HG02678 (cell line): ENCODE results near the gene KCNK3.
"Not testable (repeated sequence)": the region's sequence is repeated elsewhere in the genome, so short reads cannot be mapped to it uniquely, and the experiment has no call there.

Source experiments
- ATAC-seq: cut with Tn5 transposase; IDR thresholded peaks from one replicate; pipeline ENCODE4 v1.9.1; 2021; ENCODE audit warnings: mild to moderate bottlenecking, moderate library complexity; ENCODE audit not compliant: unreplicated experiment

Gene KCNK3

DNA sequence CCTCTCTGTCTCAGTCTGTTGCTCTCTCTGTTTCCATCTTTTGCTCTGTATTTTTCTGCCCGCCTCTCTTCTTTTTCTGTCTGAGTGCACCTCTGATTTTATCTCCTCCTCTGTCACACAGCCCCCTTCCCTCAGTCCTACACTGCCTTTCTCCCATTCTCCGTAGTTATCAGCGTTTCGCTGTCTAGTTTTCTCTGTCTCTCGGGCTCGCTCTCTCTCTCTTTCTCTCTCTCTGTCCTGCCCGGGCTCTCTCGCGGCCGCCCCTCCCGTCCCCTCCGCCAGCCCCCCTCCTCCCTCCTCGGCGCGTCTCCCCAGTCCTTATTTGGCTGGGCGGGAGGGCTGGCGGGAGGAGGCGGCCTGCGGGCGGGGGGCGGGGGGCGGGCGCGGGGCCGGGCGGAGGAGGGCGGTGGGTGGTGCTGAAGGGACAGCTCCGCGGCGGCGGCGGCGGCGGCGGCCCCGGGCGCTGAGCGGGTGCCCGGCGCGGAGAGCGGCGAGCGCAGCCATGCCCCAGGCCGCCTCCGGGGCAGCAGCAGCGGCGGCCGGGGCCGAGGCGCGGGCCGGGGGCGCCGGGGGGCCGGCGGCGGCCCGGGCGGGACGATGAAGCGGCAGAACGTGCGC is at the start of gene KCNK3:
Gene KCNK3 (plus strand): TSS at position 444 of the 618 bp plus-strand sequence. CDS start 154 bp downstream, at position 598.
- no peak for ATAC-seq

DNA sequence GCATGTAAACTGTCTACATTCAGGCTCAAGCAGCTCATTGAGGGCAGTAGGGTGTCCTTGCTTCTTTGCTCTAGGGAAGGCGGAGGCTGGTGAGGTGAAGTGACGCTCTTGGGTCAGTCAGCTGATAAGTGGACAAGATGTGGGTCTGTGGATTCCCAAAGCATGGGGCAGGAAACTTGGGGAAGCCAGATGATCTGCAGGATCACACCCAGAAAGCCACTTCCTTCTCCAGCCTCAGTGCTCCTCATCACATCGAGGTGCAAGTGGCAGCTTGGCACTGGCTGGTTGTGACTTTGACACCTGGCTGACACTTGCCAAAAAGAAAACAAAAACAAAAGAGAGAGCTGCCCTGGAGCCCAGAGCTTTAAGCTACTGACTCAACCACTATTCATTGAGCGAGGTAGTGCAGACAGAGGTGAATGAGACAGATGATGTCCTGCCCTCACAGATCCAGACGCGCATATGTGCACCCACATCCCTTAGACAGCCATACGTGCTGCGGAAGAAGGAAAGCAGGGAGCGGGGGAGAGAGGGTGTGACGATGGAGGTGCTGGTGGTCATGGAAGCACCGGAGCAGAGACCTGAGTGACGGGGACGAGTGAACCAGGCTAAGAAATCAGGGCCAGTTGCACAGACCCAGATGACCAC is 48.2 kb upstream of the KCNK3 start:
- no peak for ATAC-seq

DNA sequence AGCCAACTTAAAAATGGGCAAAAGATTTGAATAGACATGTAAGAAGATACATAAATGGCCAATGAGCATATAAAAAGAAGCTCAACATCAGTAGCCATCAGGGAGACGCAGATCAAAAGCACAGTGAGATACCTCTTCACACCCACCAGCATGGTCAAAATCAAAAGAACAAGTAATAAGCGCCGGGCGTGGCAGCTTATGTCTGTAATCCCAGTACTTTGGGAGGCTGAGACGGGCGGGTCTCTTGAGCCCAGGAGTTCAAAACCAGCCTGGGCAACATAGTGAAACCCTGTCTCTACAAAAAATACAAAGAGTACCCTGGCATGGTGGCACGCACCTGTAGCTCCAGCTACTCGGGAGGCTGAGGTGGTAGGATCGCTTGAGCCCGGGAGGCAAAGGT is 46.8 kb upstream of the KCNK3 start:
- no peak for ATAC-seq

DNA sequence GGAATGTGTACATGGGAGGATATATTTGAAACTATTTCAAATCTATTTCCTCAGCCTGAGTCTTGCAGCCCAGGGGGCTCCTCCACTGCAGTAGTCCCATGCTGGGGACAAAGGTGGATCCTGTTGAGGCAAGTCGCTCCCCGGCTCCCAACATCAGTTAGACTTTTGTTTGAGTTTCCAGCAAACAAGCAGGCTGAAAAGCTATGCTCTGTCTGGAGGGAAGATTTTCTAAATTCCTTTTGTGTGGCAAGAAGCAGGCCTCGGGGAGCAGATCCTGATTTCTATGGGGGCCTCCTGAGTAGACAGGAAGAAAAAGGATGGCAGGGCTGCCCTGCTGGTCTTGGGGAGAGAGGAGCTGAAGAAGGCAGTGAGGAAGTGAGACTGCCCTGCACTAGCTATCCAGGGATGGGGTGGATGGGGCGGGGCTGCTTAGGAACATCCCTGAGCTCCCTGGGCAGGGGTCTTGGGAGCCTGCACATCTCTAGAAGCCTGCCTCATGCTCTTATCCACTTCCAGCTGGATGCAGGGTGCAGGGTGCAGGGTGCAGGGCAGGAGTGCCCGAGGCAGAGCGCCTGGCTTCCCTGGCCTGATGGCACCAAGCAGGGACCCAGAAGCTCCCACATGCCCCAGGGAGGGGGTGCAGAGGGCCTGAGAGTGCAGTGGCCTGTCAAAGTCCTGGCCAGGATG is 45.4 kb upstream of the KCNK3 start:
- no peak for ATAC-seq

DNA sequence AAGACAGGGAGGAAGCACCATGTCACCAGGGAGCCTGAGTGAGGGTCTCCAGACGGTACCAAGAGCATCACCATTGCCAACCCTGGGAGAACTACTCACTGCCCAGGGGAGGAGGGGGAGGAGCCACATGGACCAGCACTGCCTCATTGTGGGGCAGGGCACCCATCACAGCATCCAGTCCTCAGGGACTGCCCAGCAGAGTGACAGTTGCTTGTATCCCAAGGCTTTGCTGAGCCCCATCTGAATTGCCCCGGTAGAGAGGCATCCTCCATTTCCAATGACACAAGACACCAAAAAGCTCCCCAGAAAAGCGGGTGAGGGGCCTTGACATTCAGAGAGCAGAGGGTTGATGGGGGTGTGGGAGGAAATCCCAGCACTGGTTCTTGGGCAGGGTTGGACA is 44.5 kb upstream of the KCNK3 start:
- no peak for ATAC-seq

DNA sequence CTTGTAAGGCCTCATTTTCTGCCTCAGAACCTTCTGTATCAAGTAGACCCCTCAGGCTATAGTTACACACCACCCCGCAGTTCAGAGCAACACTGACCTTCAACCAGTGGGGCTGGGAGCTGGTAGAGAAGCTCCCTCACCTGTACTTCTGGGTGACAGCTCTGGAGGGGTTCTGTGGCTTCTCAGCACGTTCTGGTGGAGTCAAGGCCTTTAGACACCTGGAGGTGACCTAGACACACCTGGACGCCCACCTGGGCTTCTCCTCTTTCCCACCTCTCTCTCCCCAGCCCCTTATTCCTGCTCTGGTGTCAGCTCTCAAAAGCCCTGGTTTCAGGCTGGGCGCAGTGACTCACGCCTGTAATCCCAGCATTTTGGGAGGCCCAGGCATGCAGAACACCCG is 44.0 kb upstream of the KCNK3 start:
- ATAC-seq, result no peak

DNA sequence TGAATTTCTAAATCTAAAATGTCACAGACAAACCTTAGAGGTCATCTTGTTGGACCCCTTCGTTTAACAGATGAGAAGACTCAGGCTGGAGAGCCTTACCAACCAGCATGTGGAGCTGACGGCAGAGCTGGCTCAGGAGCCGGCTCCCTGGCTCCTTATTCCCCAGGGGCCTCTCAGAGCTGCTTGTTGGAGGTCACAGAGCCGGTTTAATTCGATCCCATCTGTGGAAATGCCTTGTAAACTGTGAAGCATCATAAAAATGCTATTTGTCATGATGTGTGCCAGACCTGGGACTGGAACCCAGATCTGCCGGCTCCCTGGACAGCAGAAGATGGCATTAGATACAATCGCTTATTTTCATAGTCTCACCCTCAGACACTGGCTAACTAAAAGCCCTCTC is 43.2 kb upstream of the KCNK3 start:
- ATAC-seq, result no peak

DNA sequence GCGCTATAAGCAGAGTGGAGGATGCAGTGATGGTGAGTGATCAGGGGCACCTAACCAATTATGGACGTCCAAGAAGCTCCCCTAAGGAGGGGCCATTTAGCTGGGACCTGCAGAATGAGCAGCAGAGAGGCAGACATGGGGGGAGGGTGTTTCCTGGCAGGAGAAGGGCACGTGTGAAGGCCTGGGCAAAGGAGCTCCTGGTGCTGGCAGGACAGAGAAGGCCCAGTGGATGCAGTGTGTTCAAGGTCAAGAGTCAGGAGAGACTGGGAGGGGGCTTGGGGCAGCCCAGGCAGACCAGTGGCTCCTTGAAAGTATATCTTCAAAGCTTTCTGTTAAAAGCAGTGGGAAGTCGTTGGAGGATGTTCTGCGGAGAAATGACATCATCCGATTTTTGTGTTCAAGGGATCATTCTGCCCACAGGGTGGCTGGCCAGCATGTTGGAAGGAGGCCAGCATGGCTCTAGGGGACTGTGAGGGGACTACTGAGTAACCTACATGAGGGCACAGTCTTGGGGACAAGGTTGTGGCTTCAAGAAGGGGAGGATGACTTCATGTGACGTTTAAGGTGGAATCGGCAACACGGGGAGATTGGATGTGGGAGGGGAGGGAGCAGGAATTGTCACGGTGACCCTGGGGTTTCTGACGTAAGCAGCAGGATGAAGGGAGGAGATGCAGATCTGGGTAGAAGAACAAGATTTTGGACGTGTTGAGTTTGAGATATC is 42.4 kb upstream of the KCNK3 start:
- no peak for ATAC-seq

DNA sequence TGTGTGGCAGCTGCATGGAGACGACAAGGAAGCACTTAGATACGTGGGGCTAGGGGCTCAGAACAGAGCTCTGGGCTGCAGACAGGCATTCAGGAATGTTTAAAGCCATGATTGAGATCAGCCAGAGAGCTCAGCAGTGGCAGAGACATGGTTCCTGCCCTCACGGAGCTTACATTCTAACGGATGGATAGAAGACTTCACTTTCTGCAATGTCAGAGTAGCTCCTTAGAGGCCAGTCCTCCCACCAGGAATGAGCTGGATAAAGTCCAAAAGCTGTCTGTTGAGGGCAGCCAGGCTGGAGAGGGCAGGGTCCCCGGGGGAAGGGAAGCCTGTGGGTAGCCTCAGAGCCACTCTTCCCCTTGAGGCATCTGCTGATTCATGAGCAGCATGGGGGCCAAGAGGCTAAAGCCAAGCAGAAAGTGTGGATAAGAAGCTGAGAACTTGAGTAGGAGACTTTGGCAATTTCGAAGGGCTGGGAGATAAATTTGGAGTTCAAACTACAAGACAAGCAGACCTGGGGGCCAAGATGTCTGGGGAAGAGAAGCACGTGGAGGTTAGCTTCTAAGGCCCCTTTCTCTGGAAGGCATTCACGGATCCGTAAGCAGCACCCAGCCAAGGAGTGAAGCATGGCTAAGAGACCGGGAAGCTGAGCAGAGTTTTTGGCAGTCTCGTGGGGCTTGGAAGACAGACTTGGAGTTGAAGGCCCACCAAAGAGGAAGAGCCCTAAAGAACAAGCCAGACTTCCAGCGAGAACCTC is 41.6 kb upstream of the KCNK3 start:
- no peak for ATAC-seq

DNA sequence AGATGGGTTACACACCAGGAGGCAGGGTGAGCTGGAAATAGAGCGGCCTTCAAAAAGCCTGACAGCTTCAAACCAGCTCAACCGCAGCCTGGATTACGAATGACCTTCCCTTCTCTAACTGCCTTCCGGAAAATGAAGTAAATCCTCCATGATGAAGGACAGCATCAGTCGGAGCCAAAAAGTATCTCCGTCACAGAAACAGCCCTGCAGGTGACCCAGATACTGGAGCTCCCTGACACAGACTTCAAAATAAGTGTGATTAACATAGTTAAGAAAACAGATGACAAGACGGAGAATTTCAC is 41.1 kb upstream of the KCNK3 start:
- no peak for ATAC-seq

DNA sequence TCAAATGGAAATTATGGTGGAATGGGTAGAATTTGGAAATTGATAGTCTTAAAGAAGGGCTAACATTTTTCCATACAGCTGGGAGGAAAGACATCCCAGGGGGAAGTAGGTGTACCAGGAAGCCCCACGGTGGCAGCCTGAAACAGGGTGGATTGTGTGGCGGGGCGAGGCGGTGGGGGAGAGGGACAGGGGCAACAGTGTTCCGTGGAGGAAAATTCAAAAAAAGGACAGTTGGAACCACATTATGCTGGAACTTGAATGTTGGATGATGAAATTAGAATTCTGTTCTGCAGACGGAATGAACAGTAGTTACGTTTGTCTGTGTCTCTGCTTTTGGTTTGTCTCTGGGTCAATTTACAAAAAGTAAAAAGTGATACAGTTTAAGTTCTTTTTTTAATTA is 40.7 kb upstream of the KCNK3 start:
- ATAC-seq, result no peak

DNA sequence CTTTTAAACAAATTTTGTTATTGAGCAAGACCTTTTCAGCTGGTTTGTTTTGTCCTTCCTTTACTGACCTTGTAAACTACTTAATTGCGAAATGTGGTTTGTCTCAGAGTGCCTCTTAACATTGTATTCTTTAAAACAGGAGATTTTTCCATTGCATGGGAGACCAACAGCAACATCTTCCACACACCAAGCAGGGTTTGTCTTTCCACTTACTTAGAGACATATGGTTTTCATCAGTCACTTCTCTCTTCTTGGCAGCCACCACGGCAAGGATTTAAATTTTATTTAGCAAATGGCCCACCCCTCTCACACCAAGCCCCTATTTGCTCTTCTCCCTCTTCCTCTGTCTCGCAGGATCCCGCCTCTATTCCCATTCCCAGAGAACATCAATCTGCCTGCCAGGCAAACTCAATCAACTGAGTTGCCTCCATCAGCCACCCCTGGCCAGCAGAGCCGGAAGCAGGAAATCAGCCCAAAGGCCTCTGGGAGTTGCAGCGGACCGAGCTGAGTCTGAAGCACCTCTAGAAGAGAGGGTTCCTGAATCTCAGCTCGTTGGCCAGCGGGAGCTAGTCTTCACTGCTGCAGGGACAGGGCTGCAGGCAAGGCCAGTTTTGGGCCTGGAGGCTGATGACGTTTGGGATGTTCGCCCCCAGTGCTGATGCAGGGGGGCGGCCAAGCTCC is 40.0 kb upstream of the KCNK3 start:
- ATAC-seq, result no peak

DNA sequence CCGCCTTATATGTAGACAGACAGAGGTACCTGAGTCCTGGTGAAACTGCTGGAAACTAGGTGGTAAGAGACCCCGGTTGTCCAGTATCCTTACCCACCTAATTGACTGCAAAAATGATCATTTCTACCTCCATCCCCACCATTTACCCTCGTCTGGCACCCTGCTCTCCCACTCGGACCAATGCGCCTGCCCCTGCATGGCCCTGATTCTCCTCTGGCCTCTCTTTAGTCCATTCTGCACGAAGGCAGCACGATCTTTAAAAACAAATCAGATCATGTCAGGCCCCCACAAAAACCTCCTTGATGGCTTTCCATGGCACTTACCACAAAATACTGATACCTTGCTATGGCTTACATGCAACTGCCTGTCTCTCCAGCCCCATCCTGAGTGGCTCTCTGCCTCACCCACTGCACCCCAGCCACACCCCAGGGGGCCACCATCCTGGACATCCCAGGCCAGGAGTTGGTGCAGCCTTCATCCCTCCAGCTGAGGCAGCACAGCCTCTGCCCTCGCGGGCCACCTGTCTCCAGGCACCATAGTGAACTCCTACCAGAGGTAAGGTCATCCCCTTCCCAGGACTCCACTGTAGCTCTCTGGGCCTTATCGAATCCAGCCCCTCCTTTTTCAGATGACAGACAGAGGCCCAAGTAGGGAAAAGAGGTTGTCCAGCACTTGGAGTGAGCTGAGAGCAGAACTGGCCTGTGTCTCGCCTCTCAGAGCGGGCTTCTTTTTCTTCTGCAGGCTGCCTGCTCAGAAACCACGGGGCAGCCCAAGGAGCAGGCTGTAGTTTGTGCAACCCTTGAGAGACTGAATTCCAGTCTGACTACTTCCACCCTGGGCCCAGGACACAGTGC is 39.1 kb upstream of the KCNK3 start:
- no peak for ATAC-seq

DNA sequence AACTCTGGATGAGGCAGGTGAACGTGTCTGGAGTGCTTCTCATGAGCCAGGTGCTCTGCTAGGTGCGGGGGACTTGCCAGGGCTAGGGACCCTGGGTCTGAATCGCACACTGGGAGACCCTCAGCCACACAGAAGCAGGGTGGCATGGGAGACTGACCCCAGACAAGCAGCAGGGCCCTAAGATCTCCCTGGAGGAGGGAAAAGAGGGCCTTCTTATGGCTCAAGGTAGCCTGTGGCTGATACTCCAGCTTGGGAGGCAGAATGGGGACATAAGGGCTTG is 38.5 kb upstream of the KCNK3 start:
- ATAC-seq, result no peak

DNA sequence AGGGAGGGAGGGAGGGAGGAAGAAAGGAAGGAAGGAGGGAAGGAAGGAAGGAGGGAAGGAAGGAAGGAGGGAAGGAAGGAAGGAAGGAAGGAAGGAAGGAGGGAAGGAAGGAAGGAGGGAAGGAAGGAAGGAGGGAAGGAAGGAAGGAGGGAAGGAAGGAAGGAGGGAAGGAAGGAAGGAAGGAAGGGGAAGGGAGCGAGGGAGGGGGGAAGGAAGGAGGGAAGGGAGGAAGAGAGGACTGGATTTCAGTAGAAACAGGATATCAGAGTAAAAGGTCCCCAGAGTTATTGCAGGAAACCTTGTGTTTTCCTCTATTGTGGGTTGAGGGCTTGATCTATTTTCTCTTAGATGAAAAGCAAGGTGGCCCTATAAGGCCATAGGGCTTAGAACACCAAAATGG is 37.4 kb upstream of the KCNK3 start:
- ATAC-seq, result not testable (repeated sequence)

DNA sequence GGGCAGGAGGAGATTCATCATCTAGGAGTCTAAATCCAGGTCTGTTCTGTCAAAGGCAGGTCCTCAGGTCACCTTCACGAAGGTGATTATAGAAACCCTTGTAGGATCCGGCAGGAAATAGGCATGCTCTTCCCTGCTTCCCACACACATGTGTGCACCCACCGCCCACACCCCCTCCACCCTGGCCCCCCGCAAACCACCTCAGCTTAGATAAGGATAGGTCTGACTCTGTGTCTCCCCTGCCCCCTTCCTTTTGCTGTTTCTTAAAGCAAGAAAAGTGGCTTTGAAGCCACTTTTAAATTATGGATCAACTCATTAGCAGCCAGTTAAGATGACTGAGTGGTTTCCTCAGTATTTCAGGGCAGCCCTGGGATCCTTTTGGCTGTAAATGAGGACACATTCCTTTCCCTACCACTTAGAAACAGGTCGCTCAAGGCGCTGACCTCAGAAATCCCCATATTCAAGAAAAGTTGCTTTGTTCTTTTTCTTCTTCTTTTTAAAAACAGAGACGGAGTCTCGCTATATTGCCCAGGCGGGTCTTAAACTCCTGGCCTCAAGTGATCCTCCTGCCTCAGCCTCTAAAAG is 36.8 kb upstream of the KCNK3 start:
- ATAC-seq, result no peak

DNA sequence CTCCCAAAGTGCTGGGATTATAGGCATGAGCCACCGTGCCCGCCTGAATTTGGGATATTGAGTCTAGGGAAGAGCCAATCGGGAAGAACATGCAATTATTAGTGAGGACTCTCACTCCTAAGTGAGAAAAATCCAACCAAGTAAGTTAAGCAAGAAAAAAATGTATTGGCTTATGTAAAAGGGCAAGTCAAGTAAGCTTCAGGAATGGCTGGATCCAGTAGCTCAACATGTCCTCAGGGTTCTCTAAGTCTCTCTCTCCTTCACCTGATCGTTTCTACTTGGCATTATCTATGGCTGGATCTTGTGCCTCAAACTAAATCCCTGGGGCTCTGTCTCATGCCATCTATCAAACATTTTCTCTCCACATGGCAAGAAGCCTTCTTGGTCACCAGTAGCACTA is 35.3 kb upstream of the KCNK3 start:
- ATAC-seq, result no peak

DNA sequence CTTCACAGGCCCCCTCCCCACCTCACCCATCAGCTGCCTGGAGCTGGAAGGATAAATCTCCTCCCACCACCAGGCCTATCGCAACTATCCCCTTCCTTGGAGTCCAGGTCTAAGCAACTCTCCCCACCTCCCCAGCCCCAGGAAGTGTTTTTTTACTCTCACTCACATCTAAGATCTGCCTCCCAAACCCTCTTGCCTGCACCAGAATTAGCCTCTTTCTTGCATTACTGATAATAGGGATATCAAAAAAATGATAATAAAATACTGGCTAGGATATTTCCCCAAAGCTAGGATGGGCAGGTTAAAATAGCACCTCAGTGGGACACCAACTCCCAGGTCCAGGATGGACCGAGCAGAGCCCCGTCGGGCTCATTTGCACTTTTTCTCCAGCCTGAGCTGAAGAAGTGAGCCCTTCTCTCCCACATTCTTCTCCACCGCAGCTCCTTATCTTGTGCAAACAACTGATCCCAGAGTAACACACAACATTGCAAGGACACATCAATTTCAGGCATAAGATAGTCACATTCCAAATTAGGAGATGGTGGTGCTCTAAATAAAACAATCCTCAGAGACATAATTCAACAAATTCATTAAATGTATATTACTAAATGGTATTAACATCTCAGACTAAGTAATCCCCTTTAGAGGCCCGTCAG is 33.7 kb upstream of the KCNK3 start:
- ATAC-seq, result no peak

DNA sequence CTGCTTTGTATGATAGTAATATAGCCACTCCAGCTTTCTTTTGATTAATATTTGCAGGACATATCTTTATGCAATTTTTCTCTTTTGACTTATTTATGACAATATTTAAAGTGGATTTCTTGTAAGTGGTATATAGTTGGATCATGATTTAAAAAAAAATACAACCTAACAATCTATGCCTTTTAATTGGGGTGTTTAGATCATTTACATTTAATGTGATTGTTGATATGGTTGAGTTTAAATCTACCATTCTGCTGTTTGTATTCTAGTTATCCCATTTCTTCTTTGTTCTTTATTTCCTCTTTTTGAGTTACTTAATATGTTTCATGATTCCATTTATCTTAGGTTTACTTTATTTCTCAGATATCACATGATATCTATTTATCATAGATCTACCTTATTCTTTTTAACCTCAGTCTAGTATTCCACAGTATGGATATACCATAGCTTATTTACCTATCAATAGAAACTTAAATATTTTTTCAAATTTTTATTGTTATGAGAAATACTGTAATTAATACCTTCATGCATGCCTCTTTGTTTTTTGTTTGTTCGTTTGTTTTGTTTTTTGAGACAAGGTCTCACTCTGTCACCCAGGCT is 32.1 kb upstream of the KCNK3 start:
- no peak for ATAC-seq
